ENCODE data around the gene SPATA31D1.

DNA sequence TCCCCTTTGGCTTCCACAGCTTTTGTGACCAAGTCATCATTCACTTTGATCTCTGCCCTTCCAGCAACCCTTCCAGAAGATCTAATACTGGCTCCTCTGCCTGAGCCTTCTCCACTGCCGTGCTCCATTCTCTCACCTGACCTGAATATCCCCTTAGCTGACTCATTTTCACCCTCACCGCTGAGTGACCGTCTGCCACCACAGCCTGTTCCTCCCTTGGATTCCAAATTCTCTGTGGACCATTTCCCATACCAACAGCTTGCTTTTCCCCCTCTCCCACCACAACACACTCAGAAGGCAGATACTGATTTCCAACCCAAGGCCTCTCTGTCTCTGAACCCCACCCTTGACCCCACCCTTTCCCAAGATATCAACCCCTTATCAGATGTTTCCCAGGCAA lies 20.5 kb upstream of the SPATA31D1 start:
- TF ChIP-seq POLR2AphosphoS5 (IDR thresholded peaks at IDR 0.05; ENCODE audit: insufficient read depth in 1 of 2, low read depth in 1 of 2) (no peak), POLR2A (IDR thresholded peaks at IDR 0.05) (no peak)
- TF ChIP-seq, protein P1, sequence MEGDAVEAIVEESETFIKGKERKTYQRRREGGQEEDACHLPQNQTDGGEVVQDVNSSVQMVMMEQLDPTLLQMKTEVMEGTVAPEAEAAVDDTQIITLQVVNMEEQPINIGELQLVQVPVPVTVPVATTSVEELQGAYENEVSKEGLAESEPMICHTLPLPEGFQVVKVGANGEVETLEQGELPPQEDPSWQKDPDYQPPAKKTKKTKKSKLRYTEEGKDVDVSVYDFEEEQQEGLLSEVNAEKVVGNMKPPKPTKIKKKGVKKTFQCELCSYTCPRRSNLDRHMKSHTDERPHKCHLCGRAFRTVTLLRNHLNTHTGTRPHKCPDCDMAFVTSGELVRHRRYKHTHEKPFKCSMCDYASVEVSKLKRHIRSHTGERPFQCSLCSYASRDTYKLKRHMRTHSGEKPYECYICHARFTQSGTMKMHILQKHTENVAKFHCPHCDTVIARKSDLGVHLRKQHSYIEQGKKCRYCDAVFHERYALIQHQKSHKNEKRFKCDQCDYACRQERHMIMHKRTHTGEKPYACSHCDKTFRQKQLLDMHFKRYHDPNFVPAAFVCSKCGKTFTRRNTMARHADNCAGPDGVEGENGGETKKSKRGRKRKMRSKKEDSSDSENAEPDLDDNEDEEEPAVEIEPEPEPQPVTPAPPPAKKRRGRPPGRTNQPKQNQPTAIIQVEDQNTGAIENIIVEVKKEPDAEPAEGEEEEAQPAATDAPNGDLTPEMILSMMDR (IDR thresholded peaks at IDR 0.05), result no peak
